ENCODE data around the gene WIF1. TPM values are rescaled to one million over a fixed set of nuclear protein-coding genes. Genes with fewer than 3 reads are reported as not detected.

WIF1 gene
- total RNA-seq, 4 donors from 2014 or later: 1.6 to 3.0 TPM; not detected in 2

DNA sequence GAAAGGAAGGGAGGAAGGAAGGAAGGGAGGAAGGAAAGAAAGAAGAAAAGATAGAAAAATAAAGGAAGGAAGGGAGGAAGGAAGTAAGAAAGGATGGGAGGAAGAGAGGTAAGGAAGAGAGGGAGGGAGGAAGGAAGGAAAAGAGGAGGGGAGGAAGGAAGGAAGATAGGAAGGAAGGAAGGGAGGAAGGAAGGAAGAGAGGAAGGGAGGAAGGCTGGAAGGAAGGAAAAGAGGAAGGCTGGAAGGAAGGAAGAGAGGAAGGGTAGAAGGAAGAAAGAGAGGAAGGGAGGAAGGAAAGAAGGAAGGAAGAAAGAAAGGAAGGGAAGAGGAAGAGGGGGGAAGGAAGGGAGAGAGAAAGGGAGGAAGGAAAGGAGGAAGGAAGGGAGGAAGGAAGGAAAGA, 12.8 kb upstream of the WIF1 start:
- TF ChIP-seq EP300 (IDR thresholded peaks at IDR 0.05) (no peak), POLR2A (IDR thresholded peaks at IDR 0.05) (no peak), POLR2AphosphoS5 (IDR thresholded peaks at IDR 0.05) (no peak)
- TF ChIP-seq, protein P1, sequence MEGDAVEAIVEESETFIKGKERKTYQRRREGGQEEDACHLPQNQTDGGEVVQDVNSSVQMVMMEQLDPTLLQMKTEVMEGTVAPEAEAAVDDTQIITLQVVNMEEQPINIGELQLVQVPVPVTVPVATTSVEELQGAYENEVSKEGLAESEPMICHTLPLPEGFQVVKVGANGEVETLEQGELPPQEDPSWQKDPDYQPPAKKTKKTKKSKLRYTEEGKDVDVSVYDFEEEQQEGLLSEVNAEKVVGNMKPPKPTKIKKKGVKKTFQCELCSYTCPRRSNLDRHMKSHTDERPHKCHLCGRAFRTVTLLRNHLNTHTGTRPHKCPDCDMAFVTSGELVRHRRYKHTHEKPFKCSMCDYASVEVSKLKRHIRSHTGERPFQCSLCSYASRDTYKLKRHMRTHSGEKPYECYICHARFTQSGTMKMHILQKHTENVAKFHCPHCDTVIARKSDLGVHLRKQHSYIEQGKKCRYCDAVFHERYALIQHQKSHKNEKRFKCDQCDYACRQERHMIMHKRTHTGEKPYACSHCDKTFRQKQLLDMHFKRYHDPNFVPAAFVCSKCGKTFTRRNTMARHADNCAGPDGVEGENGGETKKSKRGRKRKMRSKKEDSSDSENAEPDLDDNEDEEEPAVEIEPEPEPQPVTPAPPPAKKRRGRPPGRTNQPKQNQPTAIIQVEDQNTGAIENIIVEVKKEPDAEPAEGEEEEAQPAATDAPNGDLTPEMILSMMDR (IDR thresholded peaks at IDR 0.05): no peak
- Histone ChIP-seq H3K36me3 (no peaks in the 10 kb centered on the region), H3K4me1 (no peaks in the 10 kb centered on the region), H3K27me3 (no peaks in the 10 kb centered on the region), H3K4me3 (no peak overlapping the region), H3K9me3 (peaks cover 0 to 13% (median 0%) of the 10 kb centered on the region in 3 donors), H3K27ac (no peak overlapping the region)
- ATAC-seq: no peak

DNA sequence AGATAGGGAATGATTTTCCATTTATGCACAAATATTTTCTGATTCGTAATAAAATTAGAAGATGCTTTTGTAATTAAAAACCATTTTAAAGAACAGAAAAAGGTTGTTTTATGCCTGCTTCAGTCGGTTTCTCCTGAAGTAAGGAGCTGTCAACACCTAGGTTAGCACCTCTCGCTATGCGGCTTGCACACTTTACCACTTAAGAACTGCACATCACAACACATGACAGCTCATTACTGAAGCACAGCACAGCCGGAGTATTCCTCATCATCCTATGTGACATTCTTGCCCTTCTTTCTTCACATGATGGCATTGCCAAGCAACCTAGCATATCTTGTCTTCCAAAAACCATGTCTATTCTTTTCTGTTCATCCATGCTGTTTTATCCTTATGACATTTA, 5.4 kb upstream of the WIF1 start:
- Histone ChIP-seq H3K4me3 (no peak overlapping the region), H3K27ac (no peak overlapping the region), H3K36me3 (no peaks in the 10 kb centered on the region), H3K4me1 (peaks cover 0 to 1% (median 0%) of the 10 kb centered on the region in 3 donors), H3K9me3 (no peaks in the 10 kb centered on the region), H3K27me3 (peaks cover 50% of the 10 kb centered on the region)
- WGBS, 2 donors (ENCODE audit: low coverage in 1 of 2): 67 to 77% methylated on average over 5 of the region's 5 CpGs
- no peak for ATAC-seq
- TF ChIP-seq EP300 (IDR thresholded peaks at IDR 0.05) (no peak), POLR2A (IDR thresholded peaks at IDR 0.05) (no peak), POLR2AphosphoS5 (IDR thresholded peaks at IDR 0.05) (no peak)
- TF ChIP-seq, protein P1 (IDR thresholded peaks at IDR 0.05): no peak

DNA sequence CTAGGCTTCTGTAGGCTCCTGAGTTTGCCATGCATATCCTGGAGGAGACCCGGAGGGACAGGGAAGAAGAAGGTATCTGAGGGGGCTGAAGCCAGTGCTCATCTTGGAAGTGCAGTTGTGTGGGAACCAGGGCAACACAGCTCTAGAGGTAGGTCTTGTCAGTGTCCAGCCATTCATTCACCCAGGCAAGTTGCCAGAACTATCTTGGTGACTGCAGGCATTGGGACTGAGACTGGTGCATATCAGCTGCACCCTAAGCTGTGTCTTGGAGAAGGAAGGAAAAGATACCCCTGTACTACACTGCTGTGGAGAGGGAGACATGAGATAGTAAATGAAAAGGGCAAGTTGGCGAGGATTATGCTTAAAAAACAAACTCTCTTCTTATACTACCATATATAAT, 4.9 kb upstream of the WIF1 start:
- Histone ChIP-seq H3K9me3 (no peaks in the 10 kb centered on the region), H3K4me1 (peaks cover 0 to 6% (median 0%) of the 10 kb centered on the region in 3 donors), H3K4me3 (no peak overlapping the region), H3K27ac (no peak overlapping the region), H3K36me3 (no peaks in the 10 kb centered on the region), H3K27me3 (peaks cover 55% of the 10 kb centered on the region)
- TF ChIP-seq, protein P1 (IDR thresholded peaks at IDR 0.05): no peak
- no peak for TF ChIP-seq POLR2AphosphoS5 (IDR thresholded peaks at IDR 0.05)
- TF ChIP-seq EP300 (IDR thresholded peaks at IDR 0.05): no peak
- no peak for TF ChIP-seq POLR2A (IDR thresholded peaks at IDR 0.05)
- no peak for ATAC-seq
- WGBS, 2 donors (ENCODE audit: low coverage in 1 of 2): 40 to 76% methylated on average over 2 of the region's 2 CpGs

DNA sequence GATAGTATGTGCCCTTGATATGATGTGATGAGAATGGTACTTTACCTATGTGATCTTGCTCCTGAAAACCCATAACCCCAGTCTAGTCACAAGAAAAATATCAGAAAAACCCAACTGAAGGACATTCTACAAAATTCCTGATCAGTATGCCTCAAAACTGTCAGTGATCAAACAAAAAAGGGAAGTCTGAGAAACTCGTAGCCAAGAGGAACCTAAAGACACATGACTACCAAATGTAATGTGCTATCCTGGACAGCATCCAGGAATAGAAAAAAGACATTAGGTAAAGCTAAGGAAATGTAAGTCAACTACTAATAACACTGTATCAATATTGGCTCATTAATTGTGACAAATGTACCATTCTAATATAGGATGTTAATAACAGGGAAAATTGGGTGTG, 4.1 kb upstream of the WIF1 start:
- peaks cover 0 to 11% (median 0%) of the 10 kb centered on the region in 3 donors for H3K4me1 ChIP-seq
- peaks cover 62% of the 10 kb centered on the region for H3K27me3 ChIP-seq
- no peak for TF ChIP-seq POLR2A (IDR thresholded peaks at IDR 0.05)
- no peak for TF ChIP-seq EP300 (IDR thresholded peaks at IDR 0.05)
- no peak for TF ChIP-seq POLR2AphosphoS5 (IDR thresholded peaks at IDR 0.05)
- TF ChIP-seq, protein P1 (IDR thresholded peaks at IDR 0.05): no peak
- H3K4me3 ChIP-seq: no peak overlapping the region
- no peaks in the 10 kb centered on the region for H3K9me3 ChIP-seq
- H3K27ac ChIP-seq: no peak overlapping the region
- no peaks in the 10 kb centered on the region for H3K36me3 ChIP-seq
- ATAC-seq: no peak
- 22 to 40% methylated on average over 1 of the region's 1 CpG for WGBS, 2 donors (ENCODE audit: low coverage in 1 of 2)

DNA sequence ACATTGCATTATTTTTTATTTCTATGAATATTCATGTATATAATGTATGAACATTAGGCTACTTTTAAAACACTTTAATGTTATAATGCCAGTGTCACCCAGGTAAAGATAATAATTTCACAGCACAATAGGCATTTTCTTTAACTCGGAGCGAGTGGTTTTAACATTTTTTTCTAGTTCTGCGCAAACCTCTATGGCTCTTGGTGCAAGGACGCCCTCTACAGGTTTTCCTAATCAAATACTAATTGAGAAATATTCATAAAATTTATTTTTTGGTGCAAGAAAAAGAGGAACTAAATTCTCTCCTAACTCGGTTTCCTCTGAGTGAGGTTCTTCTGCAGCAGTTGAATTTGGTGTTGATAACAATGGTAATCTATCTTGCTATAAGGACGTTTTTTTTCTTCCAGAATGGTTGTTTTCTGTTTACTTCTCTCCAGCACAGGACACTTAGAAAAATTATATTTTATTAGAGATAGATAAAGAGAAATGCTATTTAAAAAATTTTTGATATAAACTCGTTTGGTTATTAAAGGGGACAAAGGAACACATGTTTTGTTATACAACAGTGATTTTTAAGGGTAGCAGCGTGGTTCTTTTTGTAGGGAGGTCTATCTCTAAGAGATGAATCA, 2.4 kb upstream of the WIF1 start:
- H3K27me3 ChIP-seq: peaks cover 79% of the 10 kb centered on the region
- no peak for TF ChIP-seq POLR2A (IDR thresholded peaks at IDR 0.05)
- TF ChIP-seq, protein P1 (IDR thresholded peaks at IDR 0.05): peak in 1 of 4 experiments; percentile 54
- H3K4me1 ChIP-seq: peaks cover 0 to 11% (median 0%) of the 10 kb centered on the region in 3 donors
- H3K9me3 ChIP-seq: no peaks in the 10 kb centered on the region
- ATAC-seq: no peak
- H3K36me3 ChIP-seq: no peaks in the 10 kb centered on the region
- H3K4me3 ChIP-seq: no peak overlapping the region
- no peak overlapping the region for H3K27ac ChIP-seq
- 10% methylated on average over 8 of the region's 8 CpGs for WGBS, 2 donors (ENCODE audit: low coverage in 1 of 2)

All from gastroesophageal sphincter (tissue), 4 donors.